GM19035 (cell line): Measurements from ENCODE around the gene VEGFB.

Source experiments
- ATAC-seq: cut with Tn5 transposase; IDR thresholded peaks from one replicate; pipeline ENCODE4 v1.9.1; 2021; ENCODE audit not compliant: unreplicated experiment

Gene VEGFB

GRCh38 chr11:64276653-64277431 is 42.5 kb downstream of the VEGFB start:
- ATAC-seq = no peak

- ATAC-seq = no peak
Measured at GRCh38 chr11:64278576-64279190, 44.3 kb downstream of the VEGFB start.

GRCh38 chr11:64281957-64282770 is 47.8 kb downstream of the VEGFB start:
- ATAC-seq = no peak

GRCh38 chr11:64283092-64283491 is 48.7 kb downstream of the VEGFB start:
- ATAC-seq = no peak

DNA sequence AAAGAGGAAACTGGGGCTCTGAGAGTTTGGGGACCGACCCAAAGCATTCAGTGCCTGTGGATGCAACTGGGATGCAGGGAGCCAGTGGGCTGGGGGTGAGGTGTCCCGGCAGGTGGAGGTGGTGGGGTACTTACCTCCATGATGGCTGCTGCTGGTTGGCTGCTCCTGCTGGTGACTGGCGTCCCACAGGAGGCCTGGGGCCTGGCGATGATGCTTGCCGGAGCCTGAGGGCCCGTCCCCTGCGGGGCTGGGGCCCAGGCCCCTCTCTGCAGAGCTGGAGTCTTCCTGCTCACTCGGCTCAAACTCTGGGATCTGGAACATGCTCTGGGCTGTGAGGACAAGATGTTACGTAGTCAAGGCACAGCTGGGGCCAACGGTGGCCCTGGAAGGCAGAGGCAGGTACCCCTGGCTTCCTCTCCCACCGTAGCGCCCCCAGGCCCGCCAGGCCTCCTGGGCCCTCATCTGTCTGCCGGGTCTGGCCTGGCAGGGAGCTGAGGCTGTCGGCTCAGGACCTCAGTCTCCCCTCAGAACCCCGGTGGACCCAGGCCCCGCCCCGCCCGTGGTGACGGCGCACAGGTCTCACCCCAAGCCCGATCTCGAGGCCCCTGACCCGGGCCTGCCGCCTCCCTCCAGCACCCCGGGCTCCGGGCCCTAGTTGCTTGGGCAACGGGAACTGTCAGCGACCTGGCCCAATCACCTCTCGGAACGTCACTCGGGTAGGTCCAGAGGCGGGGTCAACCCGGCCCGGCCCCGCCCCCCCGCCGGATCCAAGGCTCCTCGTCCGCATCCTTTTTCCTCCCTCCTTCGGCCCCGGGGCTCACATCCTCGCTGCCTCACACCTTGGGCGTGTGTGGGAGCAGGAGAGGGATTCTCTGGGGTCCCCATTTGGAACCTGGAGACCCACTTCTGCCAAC is 49.9 kb downstream of the VEGFB start, which contains the start of gene BAD:
BAD (minus strand) TSS at position 618 of the 914 bp plus-strand sequence; CDS start at position 321, 297 bp downstream.
- ATAC-seq = peak; percentile 69

- ATAC-seq = peak; percentile 59
Measured at GRCh38 chr11:64284962-64285884, 50.8 kb downstream of the VEGFB start, which contains the start of gene GPR137. Gene GPR137 (plus strand): TSS chr11:64285848. CDS start chr11:64286525, 677 bp downstream.

DNA sequence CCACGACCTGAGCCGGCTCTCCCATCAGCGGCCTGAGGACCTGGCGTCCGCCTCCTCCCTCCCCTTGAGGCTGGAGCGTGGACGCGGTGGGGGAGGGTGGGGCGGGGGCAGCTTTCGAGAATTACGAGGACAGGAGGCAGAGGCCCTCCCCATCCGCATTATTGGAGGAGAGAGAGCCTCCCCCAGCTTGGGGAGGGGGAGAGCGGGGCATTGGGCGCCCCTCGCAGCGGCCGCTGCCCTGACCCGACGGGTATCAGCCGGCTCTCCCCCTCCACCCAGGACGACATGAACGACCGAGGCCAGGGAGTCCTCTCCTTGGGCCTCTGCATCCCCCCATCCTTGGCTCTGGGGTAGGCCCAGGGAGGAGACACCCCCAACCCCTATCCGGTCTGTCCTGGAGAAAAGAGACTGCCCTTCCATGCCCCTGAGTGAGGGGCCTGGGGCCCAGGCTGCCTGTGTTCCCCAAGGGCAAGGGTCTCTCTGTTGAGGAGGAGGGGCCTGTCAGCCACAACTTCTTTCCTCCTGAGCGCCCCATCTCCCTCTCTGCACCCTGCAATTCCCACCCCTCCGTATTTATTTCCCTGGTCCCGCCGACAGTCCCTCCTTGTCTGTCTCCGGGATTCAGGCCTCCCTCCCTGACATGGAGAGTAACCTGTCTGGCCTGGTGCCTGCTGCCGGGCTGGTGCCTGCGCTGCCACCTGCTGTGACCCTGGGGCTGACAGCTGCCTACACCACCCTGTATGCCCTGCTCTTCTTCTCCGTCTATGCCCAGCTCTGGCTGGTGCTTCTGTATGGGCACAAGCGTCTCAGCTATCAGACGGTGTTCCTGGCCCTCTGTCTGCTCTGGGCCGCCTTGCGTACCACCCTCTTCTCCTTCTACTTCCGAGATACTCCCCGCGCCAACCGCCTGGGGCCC is 51.8 kb downstream of the VEGFB start:
- no peak for ATAC-seq

DNA sequence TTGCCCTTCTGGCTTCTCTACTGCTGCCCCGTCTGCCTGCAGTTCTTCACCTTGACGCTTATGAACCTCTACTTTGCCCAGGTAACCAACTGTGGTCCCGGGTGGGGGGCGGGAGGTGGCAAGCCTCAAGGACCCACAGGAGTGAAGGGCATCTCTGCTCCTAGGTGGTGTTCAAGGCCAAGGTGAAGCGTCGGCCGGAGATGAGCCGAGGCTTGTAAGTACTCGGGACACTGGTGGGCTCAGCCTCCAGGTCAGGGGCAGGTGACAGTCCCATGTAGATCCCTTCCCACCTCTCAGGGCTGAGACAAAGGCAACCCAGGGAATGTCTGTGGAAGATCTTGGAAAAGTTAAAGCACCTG is 52.4 kb downstream of the VEGFB start:
- ATAC-seq = no peak

DNA sequence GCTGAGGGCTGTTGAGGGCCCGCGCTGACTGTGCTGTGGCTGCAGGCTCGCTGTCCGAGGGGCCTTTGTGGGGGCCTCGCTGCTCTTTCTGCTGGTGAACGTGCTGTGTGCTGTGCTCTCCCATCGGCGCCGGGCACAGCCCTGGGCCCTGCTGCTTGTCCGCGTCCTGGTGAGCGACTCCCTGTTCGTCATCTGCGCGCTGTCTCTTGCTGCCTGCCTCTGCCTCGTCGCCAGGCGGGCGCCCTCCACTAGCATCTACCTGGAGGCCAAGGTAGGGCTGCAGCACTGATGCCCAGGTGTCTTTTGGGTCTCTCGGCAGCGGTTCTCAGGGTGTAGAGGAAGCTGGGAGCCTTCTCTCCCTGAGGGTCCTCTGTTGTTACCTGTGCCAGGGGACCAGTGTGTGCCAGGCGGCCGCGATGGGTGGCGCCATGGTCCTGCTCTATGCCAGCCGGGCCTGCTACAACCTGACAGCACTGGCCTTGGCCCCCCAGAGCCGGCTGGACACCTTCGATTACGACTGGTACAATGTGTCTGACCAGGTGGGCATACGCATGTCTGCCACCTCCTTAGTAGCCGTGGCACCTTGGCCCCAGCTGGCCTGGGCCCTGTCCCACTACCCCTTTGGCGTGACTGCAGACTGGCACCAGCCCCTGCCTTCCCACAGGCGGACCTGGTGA is 53.4 kb downstream of the VEGFB start:
- no peak for ATAC-seq

DNA sequence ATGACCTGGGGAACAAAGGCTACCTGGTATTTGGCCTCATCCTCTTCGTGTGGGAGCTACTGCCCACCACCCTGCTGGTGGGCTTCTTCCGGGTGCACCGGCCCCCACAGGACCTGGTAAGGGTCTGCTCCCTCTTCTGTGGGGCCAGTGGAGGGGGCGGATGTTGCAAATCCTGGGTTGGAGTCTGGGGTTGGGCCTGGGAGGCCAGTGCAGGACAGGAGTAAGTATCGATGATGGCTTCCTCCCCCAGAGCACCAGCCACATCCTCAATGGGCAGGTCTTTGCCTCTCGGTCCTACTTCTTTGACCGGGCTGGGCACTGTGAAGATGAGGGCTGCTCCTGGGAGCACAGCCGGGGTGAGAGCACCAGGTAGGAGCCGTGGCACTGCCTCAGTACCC is 54.0 kb downstream of the VEGFB start:
- no peak for ATAC-seq
